ENCODE data around the gene THADA.
"Not testable (repeated sequence)": the region's sequence is repeated elsewhere in the genome, so short reads cannot be mapped to it uniquely, and the experiment has no call there.

Gene THADA

GRCh38 chr2:43556256-43556655 lies 39.6 kb downstream of the THADA start:
- Histone ChIP-seq H3K27ac (ENCODE audit: low read depth, low read length) (no peak overlapping the region), H4K20me1 (ENCODE audit: low read depth, low read length) (no peaks in the 10 kb centered on the region), H3F3A (ENCODE audit: insufficient read depth) (no peaks in the 10 kb centered on the region), H3K79me2 (ENCODE audit: insufficient read depth, low read length) (no peaks in the 10 kb centered on the region), H3K27me3 (ENCODE audit: low read length) (no peaks in the 10 kb centered on the region), H3K9me2 (replicated peaks; ENCODE audit: insufficient read depth, low read length) (no peaks in the 10 kb centered on the region), H3K4me2 (ENCODE audit: low read depth, low read length, poor library complexity, severe bottlenecking) (no peak overlapping the region), H2AFZ (ENCODE audit: low read depth, low read length, severe bottlenecking) (no peak overlapping the region), H3K9ac (ENCODE audit: low read length) (no peak overlapping the region), H3K36me3 (ENCODE audit: low read length) (peaks cover 41% of the 10 kb centered on the region; the same call in 1 of the 2 replicates), H3K4me3 (ENCODE audit: insufficient read depth, low read length, poor library complexity, severe bottlenecking) (no peak overlapping the region), H3K9me3 (ENCODE audit: insufficient read depth, low read length) (no peaks in the 10 kb centered on the region)
- TF ChIP-seq EZH2phosphoT487 (conservative IDR thresholded peaks at IDR 0.05; ENCODE audit: low read length) = no peak
- TF ChIP-seq CTCF (IDR thresholded peaks at IDR 0.05; ENCODE audit: insufficient read depth, low read length, poor library complexity, severe bottlenecking) = no peak

GRCh38 chr2:43553341-43553855 lies 42.4 kb downstream of the THADA start:
- H3K4me3 ChIP-seq (ENCODE audit: insufficient read depth, low read length, poor library complexity, severe bottlenecking) = no peak overlapping the region
- H2AFZ ChIP-seq (ENCODE audit: low read depth, low read length, severe bottlenecking) = no peak overlapping the region
- H3K9ac ChIP-seq (ENCODE audit: low read length) = no peak overlapping the region
- no peak overlapping the region for H3K27ac ChIP-seq (ENCODE audit: low read depth, low read length)
- no peak overlapping the region for H3K4me2 ChIP-seq (ENCODE audit: low read depth, low read length, poor library complexity, severe bottlenecking)
- peaks cover 48% of the 10 kb centered on the region; the same call in 1 of the 2 replicates for H3K36me3 ChIP-seq (ENCODE audit: low read length)
- H3K9me3 ChIP-seq (ENCODE audit: insufficient read depth, low read length) = no peaks in the 10 kb centered on the region
- H3F3A ChIP-seq (ENCODE audit: insufficient read depth) = 0 out of 2 replicates have a peak, but pooled peaks cover 3% of the 10 kb centered on the region
- H3K9me2 ChIP-seq (replicated peaks; ENCODE audit: insufficient read depth, low read length) = no peaks in the 10 kb centered on the region
- H3K79me2 ChIP-seq (ENCODE audit: insufficient read depth, low read length) = no peaks in the 10 kb centered on the region
- TF ChIP-seq EZH2phosphoT487 (conservative IDR thresholded peaks at IDR 0.05; ENCODE audit: low read length) (no peak), CTCF (IDR thresholded peaks at IDR 0.05; ENCODE audit: insufficient read depth, low read length, poor library complexity, severe bottlenecking) (no peak)
- H3K27me3 ChIP-seq (ENCODE audit: low read length) = no peaks in the 10 kb centered on the region
- no peaks in the 10 kb centered on the region for H4K20me1 ChIP-seq (ENCODE audit: low read depth, low read length)

GRCh38 chr2:43551990-43552389 lies 43.8 kb downstream of the THADA start:
- no peaks in the 10 kb centered on the region for H3K9me2 ChIP-seq (replicated peaks; ENCODE audit: insufficient read depth, low read length)
- 0 out of 2 replicates have a peak, but pooled peaks cover 3% of the 10 kb centered on the region for H3F3A ChIP-seq (ENCODE audit: insufficient read depth)
- no peak overlapping the region for H2AFZ ChIP-seq (ENCODE audit: low read depth, low read length, severe bottlenecking)
- H3K4me3 ChIP-seq (ENCODE audit: insufficient read depth, low read length, poor library complexity, severe bottlenecking) = no peak overlapping the region
- no peaks in the 10 kb centered on the region for H3K79me2 ChIP-seq (ENCODE audit: insufficient read depth, low read length)
- no peak overlapping the region for H3K9ac ChIP-seq (ENCODE audit: low read length)
- H3K27ac ChIP-seq (ENCODE audit: low read depth, low read length) = no peak overlapping the region
- H3K4me2 ChIP-seq (ENCODE audit: low read depth, low read length, poor library complexity, severe bottlenecking) = no peak overlapping the region
- H3K27me3 ChIP-seq (ENCODE audit: low read length) = no peaks in the 10 kb centered on the region
- no peaks in the 10 kb centered on the region for H4K20me1 ChIP-seq (ENCODE audit: low read depth, low read length)
- H3K36me3 ChIP-seq (ENCODE audit: low read length) = peaks cover 48% of the 10 kb centered on the region; the same call in 1 of the 2 replicates
- no peak for TF ChIP-seq CTCF (IDR thresholded peaks at IDR 0.05; ENCODE audit: insufficient read depth, low read length, poor library complexity, severe bottlenecking)
- H3K9me3 ChIP-seq (ENCODE audit: insufficient read depth, low read length) = no peaks in the 10 kb centered on the region

GRCh38 chr2:43548381-43548780 lies 47.5 kb downstream of the THADA start:
- peaks cover 25% of the 10 kb centered on the region; the same call in 1 of the 2 replicates for H3K36me3 ChIP-seq (ENCODE audit: low read length)
- H3F3A ChIP-seq (ENCODE audit: insufficient read depth); H3K9ac ChIP-seq (ENCODE audit: low read length); H3K79me2 ChIP-seq (ENCODE audit: insufficient read depth, low read length); H4K20me1 ChIP-seq (ENCODE audit: low read depth, low read length); H2AFZ ChIP-seq (ENCODE audit: low read depth, low read length, severe bottlenecking); H3K27ac ChIP-seq (ENCODE audit: low read depth, low read length); H3K4me3 ChIP-seq (ENCODE audit: insufficient read depth, low read length, poor library complexity, severe bottlenecking); H3K27me3 ChIP-seq (ENCODE audit: low read length); H3K9me2 ChIP-seq (replicated peaks; ENCODE audit: insufficient read depth, low read length); H3K4me2 ChIP-seq (ENCODE audit: low read depth, low read length, poor library complexity, severe bottlenecking); H3K9me3 ChIP-seq (ENCODE audit: insufficient read depth, low read length): not testable (repeated sequence)
